GM18868 (cell line): ENCODE data around the gene SSBP4.
A peak's percentile ranks its signal among the peaks of the same experiment; 100 is the strongest.

Experiments
- ATAC-seq: cut with Tn5 transposase; IDR thresholded peaks from one replicate; pipeline ENCODE4 v1.9.1; 2021; ENCODE audit warnings: mild to moderate bottlenecking, moderate library complexity; ENCODE audit not compliant: unreplicated experiment

Gene SSBP4

DNA sequence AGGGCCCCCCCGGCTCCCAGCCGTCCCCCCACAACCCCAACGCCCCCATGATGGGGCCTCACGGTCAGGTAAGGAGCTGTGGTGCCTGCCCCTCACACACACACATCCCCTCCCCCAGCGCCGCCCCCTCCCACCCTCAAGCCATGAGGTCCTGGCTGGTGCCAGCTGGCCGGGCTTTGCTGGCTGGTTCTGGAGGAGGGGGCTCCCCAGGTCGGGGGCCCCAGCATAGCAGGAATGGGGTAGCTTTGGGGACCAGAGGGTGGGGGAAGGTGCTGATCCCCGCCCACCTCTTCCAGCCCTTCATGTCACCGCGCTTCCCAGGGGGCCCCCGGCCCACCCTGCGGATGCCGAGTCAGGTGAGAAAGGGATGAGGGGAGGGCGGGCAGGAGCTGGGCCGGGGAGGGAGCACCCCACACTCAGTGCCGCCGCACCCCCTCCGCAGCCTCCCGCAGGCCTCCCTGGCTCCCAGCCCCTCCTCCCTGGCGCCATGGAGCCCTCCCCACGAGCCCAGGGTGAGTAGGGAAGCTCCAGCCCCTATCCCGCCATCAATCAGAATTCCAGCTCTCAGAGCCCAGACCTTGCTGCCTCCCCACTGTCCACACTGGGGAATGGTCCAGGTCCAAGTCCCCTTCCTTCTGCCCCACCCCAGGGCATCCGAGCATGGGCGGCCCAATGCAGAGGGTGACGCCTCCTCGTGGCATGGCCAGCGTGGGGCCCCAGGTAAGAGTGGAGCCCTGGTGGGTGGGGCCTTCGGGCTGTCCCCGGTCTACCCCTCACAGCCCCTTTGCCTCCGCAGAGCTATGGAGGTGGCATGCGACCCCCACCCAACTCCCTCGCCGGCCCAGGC lies 12.4 kb downstream of the SSBP4 start:
- no peak for ATAC-seq

DNA sequence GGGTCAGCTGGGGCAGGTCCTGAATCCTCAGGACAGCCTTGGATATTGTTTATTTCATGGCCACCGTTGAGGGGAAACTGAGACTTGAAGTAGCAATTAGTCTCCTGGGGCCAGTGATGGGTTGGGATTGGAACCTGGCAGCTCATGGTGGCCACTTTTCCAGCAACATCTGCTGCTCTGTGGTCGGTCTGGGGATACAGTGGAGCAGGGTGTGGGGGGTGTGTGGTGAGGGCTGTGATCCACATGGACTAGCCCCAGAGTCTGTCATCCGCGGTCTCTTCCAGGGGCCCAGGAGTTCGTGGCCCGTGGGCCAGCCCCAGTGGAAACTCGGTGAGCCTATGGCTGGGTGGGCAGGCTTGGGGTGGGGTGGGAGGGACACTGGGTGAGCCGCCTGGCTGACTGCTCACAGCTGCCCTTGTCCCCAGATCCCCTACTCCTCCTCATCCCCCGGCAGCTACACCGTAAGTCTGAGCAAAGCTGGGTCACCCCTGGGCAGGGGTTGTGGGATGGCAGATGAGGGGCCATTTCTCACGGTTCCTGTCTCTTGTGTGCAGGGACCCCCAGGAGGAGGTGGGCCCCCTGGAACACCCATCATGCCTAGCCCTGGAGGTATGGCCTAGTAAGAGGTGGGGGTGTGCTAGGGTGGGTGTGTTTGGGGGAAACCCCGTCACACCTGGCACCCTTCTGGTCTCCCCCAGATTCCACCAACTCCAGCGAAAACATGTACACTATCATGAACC lies 13.2 kb downstream of the SSBP4 start:
- ATAC-seq: no peak

- ATAC-seq: no peak
Observed at GRCh38 chr19:18433015-18433691, 14.0 kb downstream of the SSBP4 start.

- ATAC-seq: no peak
Observed at GRCh38 chr19:18433735-18434398, 14.7 kb downstream of the SSBP4 start.

GRCh38 chr19:18434411-18435175 lies 15.4 kb downstream of the SSBP4 start:
- no peak for ATAC-seq

DNA sequence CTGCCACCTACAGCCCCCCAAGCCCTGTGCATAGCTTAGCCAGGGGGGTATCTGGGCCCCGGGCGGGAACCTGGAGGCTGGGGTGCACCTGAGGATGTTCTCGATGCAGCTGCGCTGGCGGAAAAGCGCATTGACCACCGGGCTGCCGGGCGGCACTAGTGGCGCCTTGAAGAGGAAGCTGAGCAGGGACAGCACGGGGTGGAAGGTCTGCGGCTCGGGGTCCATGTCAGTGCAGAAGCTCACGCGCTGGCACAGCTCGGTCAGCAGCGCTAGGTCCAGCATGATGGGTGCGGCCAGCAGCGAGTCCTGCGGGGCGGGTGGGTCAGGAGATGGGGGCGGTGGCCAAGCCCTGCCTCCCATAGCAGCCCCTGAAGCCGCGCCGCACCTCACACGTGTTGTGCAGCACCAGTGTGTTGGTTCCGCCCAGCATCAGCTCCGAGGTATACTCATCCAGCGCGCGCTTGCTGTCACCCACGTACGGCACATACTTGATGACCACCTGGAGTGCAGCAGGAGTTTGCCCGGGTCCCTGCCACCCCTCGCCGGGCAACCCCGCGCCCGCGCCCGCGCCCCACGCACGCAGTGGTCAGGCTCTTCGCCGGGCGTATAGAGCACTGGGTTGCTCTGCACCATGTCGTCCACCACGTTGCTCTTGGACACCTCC lies 16.1 kb downstream of the SSBP4 start:
- no peak for ATAC-seq

DNA sequence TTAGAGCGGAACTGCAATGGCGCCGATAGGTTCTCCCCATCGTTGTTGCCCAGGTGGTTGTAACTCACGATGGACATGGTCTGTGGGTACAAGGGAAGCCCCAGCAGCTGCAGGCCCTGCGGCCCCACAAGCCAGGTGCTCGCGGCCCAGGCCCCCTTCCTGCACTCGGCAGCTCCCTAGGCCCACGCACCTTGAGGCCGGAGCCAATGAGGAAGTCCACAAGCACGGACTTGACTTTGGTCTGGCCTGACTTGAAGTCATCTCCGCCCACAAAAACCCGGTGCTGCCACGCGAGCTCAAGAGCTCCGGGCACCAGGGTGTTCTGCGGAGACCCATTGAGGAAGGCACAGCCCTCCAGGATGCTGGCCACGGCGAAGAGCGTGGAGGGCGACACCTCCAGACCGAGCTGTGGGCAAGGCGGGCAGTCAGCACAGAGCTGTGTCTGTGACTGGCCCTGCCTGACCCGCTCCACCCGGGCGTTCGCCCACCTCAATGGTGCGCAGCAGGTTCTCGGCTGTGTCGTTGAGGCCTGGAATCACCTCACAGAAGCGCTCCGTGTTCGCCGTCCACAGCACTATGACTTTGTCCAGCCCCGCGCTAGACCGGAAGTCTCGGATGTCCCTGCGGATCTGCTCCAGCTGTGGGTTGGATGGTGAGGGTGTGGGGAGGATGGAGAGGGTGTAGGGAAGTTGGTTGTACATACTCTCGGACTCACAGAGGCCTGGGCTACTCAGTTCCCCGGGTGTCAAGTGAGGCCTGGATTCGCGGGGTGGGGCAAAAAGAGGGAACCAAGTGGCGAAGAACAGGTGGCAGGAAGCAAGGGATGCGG lies 16.9 kb downstream of the SSBP4 start:
- no peak for ATAC-seq

GRCh38 chr19:18436671-18437490 lies 17.7 kb downstream of the SSBP4 start:
- ATAC-seq: peak; percentile 40

DNA sequence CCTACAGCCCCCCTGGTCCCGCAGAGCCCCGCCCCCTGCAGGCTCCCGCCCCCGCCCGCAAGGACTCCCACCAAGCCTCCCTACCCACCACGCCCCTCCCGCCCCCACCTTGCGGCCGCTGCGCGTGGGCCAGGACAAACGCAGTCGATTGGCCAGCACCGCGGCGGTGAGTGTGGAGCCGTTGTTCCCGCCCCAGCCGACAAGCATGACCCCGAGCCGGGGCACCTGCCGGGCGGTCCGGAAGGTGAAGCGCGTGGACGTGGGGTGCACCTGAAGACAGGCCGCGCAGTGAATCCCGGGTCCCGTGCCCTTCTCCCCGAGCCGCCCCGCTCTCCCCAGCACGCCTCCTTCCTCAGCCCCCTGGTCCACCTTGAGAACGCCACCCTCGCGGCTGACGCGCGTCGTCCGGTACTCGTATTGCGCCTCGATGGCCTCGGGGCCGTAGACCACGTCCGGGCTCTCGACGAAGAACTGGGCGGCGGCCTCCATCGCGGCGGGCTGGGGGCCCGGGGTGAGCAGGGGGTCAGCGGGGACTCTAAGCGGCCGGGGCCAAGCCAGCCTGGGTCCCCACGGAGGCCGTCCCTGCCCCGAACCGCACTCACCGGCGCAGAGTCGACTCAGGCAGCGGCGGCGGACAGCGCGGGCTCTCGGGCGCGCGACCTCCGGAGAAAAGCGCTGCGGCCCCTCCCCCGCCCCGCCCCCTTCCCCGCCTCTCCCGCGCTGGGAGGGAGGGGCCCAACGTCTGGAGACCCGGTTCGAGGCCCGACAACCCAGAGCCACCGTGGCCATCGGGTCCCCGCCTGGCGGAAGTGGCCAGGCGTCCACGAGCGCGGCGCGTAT lies 18.5 kb downstream of the SSBP4 start, which contains the start of gene ISYNA1:
Gene ISYNA1, minus strand, starts transcription at position 643 of the 840 bp plus-strand sequence. Its CDS starts 154 bp downstream, at position 489.
- ATAC-seq: no peak

DNA sequence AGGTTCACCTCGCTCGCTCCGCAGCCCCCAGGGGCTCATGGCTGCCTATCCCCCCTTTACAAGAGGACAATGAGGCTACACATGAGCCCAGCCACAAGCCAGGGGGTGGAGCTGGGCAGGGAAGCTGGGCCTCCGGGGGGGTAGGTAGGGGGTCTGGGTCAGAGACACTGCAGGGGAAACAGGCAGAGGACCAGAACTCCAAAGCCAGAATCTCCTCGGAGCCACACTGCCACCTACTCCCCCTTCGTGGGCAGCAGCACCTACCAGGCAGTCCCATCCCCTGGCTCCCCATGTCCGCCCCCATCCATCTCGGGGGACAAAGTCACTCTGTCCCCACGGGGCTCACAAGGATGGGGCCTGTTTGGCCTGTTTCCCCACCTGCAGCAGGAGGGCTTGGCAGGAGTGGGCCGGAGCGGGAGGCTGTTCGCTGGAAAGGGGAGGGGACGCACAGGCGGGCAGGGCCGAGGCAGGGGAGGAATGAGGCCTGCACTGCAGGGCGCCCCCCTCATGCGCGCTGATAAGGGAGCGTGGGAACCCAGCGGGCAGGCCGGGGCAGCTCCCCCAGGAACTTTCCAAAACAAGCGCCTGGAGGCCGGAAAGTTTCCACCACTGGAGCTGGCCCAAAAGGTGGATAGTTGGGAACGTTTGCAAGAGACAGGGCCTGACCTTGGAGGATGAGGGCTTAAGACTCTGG lies 19.3 kb downstream of the SSBP4 start:
- no peak for ATAC-seq

GRCh38 chr19:18439025-18439909 lies 20.1 kb downstream of the SSBP4 start:
- no peak for ATAC-seq

GRCh38 chr19:18439910-18440237 lies 20.7 kb downstream of the SSBP4 start:
- no peak for ATAC-seq

DNA sequence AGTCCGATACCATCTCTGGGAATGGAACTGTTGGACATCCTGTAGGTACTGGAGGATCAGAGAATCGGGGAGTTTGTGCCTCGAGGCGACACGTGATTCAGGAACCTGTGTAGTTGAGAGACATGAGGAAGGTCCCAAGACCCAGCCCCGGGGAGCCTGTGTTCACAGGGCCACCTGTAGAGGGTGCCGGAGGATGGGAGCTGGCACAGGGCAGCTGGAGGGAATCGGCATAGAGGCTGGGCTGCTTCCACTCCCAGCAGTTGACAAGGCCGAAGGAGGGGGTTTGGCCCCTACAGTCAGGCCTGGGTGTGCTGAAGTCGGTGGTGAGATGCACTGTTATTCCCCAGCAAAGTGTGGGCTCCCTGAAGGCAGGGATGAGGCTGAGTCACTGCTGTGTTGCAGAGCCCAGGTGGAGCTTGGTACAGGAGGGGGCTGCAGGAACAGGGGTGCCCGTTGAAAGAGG lies 21.2 kb downstream of the SSBP4 start:
- no peak for ATAC-seq

GRCh38 chr19:18440936-18441803 lies 22.0 kb downstream of the SSBP4 start:
- no peak for ATAC-seq
